WTC11 (cell line): Measurements from ENCODE around the gene RPP21.

Source experiments
- CTCF ChIP-seq: fragments of 200-600 bp; IDR thresholded peaks from 2 replicates; pipeline ENCODE4 v1.8.0; 2022; ENCODE audit warnings: antibody characterized with exemption
- NFYB ChIP-seq: sonication (generic); formaldehyde crosslinking; conservative IDR thresholded peaks from 2 replicates; pipeline ENCODE4 v1.8.0; 2022; ENCODE audit warnings: low read depth, missing genetic modification reagents
- RELA ChIP-seq: sonication (generic); formaldehyde crosslinking; IDR thresholded peaks from 2 replicates; pipeline ENCODE4 v1.8.1; 2022; ENCODE audit warnings: missing genetic modification reagents, mild to moderate bottlenecking, borderline replicate concordance
- SP1 ChIP-seq: sonication (generic); formaldehyde crosslinking; conservative IDR thresholded peaks from 2 replicates; pipeline ENCODE4 v1.8.1; 2022; ENCODE audit warnings: missing genetic modification reagents

- TF ChIP-seq CTCF: no peak
- no peak for TF ChIP-seq RELA (CRISPR knock-in tag)
- no peak for TF ChIP-seq NFYB (CRISPR knock-in tag)
- no peak for TF ChIP-seq SP1 (CRISPR knock-in tag)
These were observed 15.6 kb upstream of the RPP21 start for GRCh38 chr6:30329331-30329730.
